Uterus (tissue), 2 donors: ENCODE results near the gene GAS5.

Source experiments
- CTCF ChIP-seq, 4 experiments: fragments of 200-600 bp in 2 of 4; fragments of 450-650 bp in 2 of 4; sonication (generic) in 2 of 4; IDR thresholded peaks; one replicate each; pipeline ENCODE4 v1.5.1; 2016 to 2019; ENCODE audit warnings: antibody characterized with exemption in 4 of 4, mild to moderate bottlenecking in 2 of 4, moderate library complexity in 1 of 4
- POLR2A ChIP-seq, 2 donors: fragments of 450-650 bp; IDR thresholded peaks; one replicate each; pipeline ENCODE4 v1.6.1; 2016; ENCODE audit warnings: antibody characterized with exemption in 2 of 2, mild to moderate bottlenecking in 1 of 2, moderate library complexity in 1 of 2

GRCh38 chr1:173870252-173871075 is 2.7 kb upstream of the GAS5 start:
- TF ChIP-seq CTCF (IDR thresholded peaks at IDR 0.05): no peak
- no peak for TF ChIP-seq POLR2A (IDR thresholded peaks at IDR 0.05)
